ENCODE measurements around the gene TBC1D22A.

TBC1D22A gene

DNA sequence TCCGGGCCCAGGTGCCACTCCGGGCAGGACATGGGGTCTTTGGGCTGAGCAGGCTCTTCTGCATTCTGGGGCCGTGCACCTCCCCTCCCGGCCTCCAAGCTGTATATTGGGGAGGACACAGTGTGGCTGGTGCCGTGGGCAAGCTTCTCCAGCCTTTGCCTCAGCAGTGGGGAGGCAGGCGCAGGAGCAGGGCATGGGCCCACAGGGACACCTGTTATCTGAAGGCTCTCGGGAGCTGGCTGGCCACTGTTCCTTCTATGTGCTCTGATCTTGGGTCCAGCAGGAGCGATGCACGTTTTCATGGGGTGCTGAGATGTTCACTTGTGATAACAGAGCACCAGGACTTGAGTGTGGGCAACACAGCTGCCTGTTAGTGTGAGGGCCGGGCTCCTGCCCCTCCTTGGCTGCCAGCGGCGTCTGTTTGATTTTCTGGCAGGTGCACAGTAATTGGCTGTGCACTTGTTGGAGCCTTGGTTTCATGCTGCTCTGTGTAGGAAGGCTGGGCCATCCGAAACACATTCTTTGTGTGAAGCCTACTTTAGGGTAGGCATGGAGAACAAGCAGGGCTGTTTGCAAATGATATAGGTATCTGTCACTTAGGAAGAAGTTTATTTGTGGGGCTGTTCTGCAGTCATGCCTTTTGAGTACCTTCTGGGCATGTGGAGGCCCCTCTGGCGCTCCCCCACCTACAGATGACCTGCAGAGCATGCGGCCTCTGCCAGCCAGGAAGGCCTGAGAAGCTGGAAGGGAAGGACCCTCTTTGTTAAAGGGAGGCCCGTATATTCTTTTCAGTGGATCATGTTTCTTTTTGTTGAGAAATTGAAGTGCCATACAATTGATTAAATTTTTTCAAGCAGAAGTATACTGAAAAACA is 201.5 kb downstream of the TBC1D22A start:
- peaks cover 18% of the 10 kb centered on the region for H3K36me3 ChIP-seq (replicated peaks; ENCODE audit: low read depth, low read length)

DNA sequence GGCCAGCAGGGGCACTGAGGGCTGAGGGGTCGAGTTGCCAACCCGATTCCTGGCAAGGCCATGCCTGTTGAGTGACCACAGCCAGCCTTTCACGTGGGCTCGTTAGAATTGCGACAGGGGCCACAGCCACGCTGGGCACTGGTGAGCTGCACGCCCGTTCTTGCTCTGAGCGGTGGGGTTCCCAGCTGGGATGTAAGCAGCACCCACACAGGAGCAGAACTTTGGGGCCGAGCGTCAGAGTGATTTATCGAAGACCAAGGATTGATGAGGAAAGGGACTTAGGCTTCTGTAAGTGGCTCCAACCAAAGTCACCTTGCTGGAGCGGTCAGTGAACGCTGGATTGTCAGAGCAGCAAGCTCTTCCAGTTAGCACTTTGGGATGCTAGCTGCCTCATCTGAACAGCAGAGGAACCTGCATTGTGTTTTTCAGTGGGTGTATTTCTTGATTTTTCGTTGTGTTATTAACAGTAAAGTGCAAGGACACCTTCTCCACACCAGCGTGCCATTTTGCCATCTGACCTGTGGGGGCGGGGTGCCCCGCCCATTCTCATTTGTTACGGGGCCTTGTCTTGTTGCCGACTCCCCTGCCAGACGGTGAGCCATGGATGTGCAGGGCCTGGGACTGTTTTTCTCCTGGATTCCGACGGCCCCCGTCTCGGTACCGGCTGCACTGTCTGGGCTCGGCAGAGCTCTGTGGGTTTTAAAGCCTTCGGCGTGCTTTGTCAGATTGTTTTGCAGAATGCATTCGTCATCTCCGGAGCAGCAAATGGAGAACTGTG is 202.5 kb downstream of the TBC1D22A start:
- H3K79me2 ChIP-seq (ENCODE audit: low read length): peaks cover 20% of the 10 kb centered on the region
- no peak overlapping the region for H2AFZ ChIP-seq (ENCODE audit: low read depth, low read length)
- TF ChIP-seq, protein P1, sequence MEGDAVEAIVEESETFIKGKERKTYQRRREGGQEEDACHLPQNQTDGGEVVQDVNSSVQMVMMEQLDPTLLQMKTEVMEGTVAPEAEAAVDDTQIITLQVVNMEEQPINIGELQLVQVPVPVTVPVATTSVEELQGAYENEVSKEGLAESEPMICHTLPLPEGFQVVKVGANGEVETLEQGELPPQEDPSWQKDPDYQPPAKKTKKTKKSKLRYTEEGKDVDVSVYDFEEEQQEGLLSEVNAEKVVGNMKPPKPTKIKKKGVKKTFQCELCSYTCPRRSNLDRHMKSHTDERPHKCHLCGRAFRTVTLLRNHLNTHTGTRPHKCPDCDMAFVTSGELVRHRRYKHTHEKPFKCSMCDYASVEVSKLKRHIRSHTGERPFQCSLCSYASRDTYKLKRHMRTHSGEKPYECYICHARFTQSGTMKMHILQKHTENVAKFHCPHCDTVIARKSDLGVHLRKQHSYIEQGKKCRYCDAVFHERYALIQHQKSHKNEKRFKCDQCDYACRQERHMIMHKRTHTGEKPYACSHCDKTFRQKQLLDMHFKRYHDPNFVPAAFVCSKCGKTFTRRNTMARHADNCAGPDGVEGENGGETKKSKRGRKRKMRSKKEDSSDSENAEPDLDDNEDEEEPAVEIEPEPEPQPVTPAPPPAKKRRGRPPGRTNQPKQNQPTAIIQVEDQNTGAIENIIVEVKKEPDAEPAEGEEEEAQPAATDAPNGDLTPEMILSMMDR (IDR thresholded peaks at IDR 0.05; ENCODE audit: low read depth, low read length): no peak
- no peak for TF ChIP-seq EZH2phosphoT487 (IDR thresholded peaks at IDR 0.05; ENCODE audit: low read depth)
- H3K27ac ChIP-seq (ENCODE audit: low read length): no peak overlapping the region
- H3K9me3 ChIP-seq (ENCODE audit: insufficient read depth, low read length): no peaks in the 10 kb centered on the region
- peaks cover 10% of the 10 kb centered on the region for H3K36me3 ChIP-seq (replicated peaks; ENCODE audit: low read depth, low read length)
- peaks cover 15% of the 10 kb centered on the region for H3K4me1 ChIP-seq (ENCODE audit: low read length)
- no peak overlapping the region for H3K9ac ChIP-seq (ENCODE audit: low read length)
- peaks cover 97% of the 10 kb centered on the region for H4K20me1 ChIP-seq (ENCODE audit: insufficient read depth, low read length)
- H3K4me2 ChIP-seq (ENCODE audit: low read length): no peak overlapping the region
- H3K27me3 ChIP-seq (ENCODE audit: low read depth, low read length): no peaks in the 10 kb centered on the region
- no peak overlapping the region for H3K4me3 ChIP-seq (ENCODE audit: low read length)

More for the DNA sequence above, 201.5 kb downstream of the TBC1D22A start:
- peaks cover 97% of the 10 kb centered on the region for H4K20me1 ChIP-seq (ENCODE audit: insufficient read depth, low read length)
- H3K4me2 ChIP-seq (ENCODE audit: low read length): no peak overlapping the region
- H3K27me3 ChIP-seq (ENCODE audit: low read depth, low read length): no peaks in the 10 kb centered on the region
- peaks cover 12% of the 10 kb centered on the region; the same call in 1 of the 2 replicates for H3K79me2 ChIP-seq (ENCODE audit: low read length)
- H3K27ac ChIP-seq (ENCODE audit: low read length): no peak overlapping the region
- H3K9me3 ChIP-seq (ENCODE audit: insufficient read depth, low read length): no peaks in the 10 kb centered on the region
- no peak overlapping the region for H2AFZ ChIP-seq (ENCODE audit: low read depth, low read length)
- H3K9ac ChIP-seq (ENCODE audit: low read length): no peak overlapping the region
- no peak for TF ChIP-seq EZH2phosphoT487 (IDR thresholded peaks at IDR 0.05; ENCODE audit: low read depth)
- TF ChIP-seq, protein P1 (IDR thresholded peaks at IDR 0.05; ENCODE audit: low read depth, low read length): no peak
- no peak overlapping the region for H3K4me3 ChIP-seq (ENCODE audit: low read length)
- peaks cover 4% of the 10 kb centered on the region for H3K4me1 ChIP-seq (ENCODE audit: low read length)

DNA sequence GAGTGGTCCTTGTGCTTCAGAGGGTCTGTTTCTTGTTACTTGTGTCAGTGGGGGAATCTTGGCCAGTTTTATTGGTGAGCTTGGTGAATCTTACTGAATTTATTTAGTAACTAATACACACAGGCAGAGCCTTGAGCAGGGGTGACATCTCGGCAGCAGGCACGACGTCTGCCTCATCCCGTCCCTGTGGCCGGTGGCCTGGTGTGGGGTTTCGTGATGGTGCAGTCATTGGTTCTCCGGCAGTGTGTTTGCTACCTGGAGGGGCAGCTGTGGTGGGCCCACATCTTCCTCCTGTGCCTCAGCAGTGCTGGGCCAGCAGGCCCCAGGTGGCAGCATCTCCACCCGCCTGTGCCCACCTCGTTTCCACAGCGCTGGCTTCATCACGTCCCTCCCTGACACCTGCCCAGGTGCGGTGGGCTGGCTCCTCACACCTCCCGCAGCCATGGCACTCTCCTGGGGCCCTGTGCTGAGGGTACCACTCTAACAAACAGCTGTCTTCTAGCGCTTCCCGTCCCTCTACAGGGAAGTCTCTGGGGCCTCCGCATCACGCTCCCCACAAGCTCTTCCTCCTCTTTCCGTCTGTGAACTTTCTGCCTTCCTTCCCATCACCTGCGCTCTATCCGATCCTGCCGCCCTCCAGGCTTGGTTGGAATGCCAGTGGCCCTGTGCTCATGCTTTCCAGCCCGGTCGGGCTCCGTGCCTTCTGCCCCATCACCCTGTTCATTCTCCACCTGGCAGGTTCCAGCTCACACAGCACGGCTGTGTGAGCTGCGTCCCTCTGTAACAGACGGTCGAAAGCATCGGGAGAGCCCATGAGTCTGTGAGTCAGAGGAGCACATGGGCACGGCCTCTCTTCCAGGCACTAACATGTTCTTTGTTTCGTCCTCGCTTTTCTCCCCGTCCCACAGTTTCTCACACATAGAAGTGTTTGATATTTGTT is 203.4 kb downstream of the TBC1D22A start:
- H3K27ac ChIP-seq (ENCODE audit: low read length): no peak overlapping the region
- no peak overlapping the region for H3K9ac ChIP-seq (ENCODE audit: low read length)
- H3K27me3 ChIP-seq (ENCODE audit: low read depth, low read length): no peaks in the 10 kb centered on the region
- no peaks in the 10 kb centered on the region for H3K9me3 ChIP-seq (ENCODE audit: insufficient read depth, low read length)
- peaks cover 10% of the 10 kb centered on the region for H3K36me3 ChIP-seq (replicated peaks; ENCODE audit: low read depth, low read length)
- H3K4me2 ChIP-seq (ENCODE audit: low read length): no peak overlapping the region
- H4K20me1 ChIP-seq (ENCODE audit: insufficient read depth, low read length): peaks cover 99% of the 10 kb centered on the region
- TF ChIP-seq, protein P1 (IDR thresholded peaks at IDR 0.05; ENCODE audit: low read depth, low read length): no peak
- no peak for TF ChIP-seq EZH2phosphoT487 (IDR thresholded peaks at IDR 0.05; ENCODE audit: low read depth)
- peaks cover 17% of the 10 kb centered on the region for H3K4me1 ChIP-seq (ENCODE audit: low read length)
- peaks cover 28% of the 10 kb centered on the region for H3K79me2 ChIP-seq (ENCODE audit: low read length)
- no peak overlapping the region for H3K4me3 ChIP-seq (ENCODE audit: low read length)
- H2AFZ ChIP-seq (ENCODE audit: low read depth, low read length): no peak overlapping the region

Measured in OCI-LY3 (cell line).